Tibial artery (tissue), 4 donors: ENCODE data around the gene WNT11.

Experiments used
- DNase-seq, 2 donors: peaks; one replicate each; pipeline ENCODE4 v3.0.0-alpha.2; 2019
- H3K27ac ChIP-seq, 2 donors: fragments of 200-600 bp; sonication (generic) in 1 of 2; 1 replicate in 1 of 2; 2 replicates in 1 of 2; pipeline ENCODE4 v1.5.1; 2018 to 2019; ENCODE audit warnings: mild to moderate bottlenecking in 1 of 2
- H3K27me3 ChIP-seq, 2 donors: fragments of 200-600 bp; sonication (generic) in 1 of 2; one replicate each; pipeline versions ENCODE4 v1.5.1 to v1.6.0; 2016 to 2019
- H3K36me3 ChIP-seq, 3 donors: fragments of 200-600 bp; sonication (generic) in 2 of 3; one replicate each; pipeline ENCODE4 v1.5.1; 2016 to 2019; ENCODE audit warnings: mild to moderate bottlenecking in 2 of 3
- H3K4me1 ChIP-seq, 4 donors: fragments of 200-600 bp; sonication (generic) in 2 of 4; 1 replicate in 3 of 4; 2 replicates in 1 of 4; pipeline ENCODE4 v1.5.1; 2016 to 2019
- H3K4me3 ChIP-seq, 2 donors: fragments of 200-600 bp; sonication (generic) in 1 of 2; 1 replicate in 1 of 2; 2 replicates in 1 of 2; pipeline ENCODE4 v1.5.1; 2018 to 2019; ENCODE audit warnings: mild to moderate bottlenecking in 2 of 2
- H3K9me3 ChIP-seq, 3 donors: fragments of 200-600 bp; sonication (generic) in 1 of 3; one replicate each; pipeline ENCODE4 v1.5.1; 2016 to 2019
- CTCF ChIP-seq, 2 experiments: fragments of 200-600 bp in 1 of 2; fragments of 450-650 bp in 1 of 2; IDR thresholded peaks; one replicate each; pipeline ENCODE4 v1.5.1; 2017 to 2019; ENCODE audit warnings: antibody characterized with exemption in 2 of 2, mild to moderate bottlenecking in 1 of 2, moderate library complexity in 1 of 2
- intact Hi-C: fragments of 100-400 bp; cut with DNase I; formaldehyde crosslinking; loops from one replicate; pipeline ENCODE4 v1.15.0; 2023; ENCODE audit warnings: low total_unique reads

WNT11 gene

GRCh38 chr11:76208438-76209374 is 2.4 kb upstream of the WNT11 start:
- intact Hi-C loops = loop anchor here (2.0 kb wide), 2 partner anchors 26 to 110 kb away; no protein-coding TSS in a partner anchor
- H3K27ac ChIP-seq = peak overlapping the region; percentile 50 to 61
- peak overlapping the region; percentile 52 to 63 for H3K4me3 ChIP-seq
- peak; percentile 72 to 86 for DNase-seq
- TF ChIP-seq CTCF (IDR thresholded peaks at IDR 0.05) = peak; percentile 77 to 84
- H3K27me3 ChIP-seq = peaks cover 0 to 14% of the 10 kb centered on the region in 2 donors
- H3K9me3 ChIP-seq = no peaks in the 10 kb centered on the region
- H3K36me3 ChIP-seq = no peaks in the 10 kb centered on the region
- peaks cover 4 to 58% (median 48%) of the 10 kb centered on the region in 4 donors for H3K4me1 ChIP-seq

- intact Hi-C loops = loop anchor here (2.0 kb wide), 2 partner anchors 27 to 111 kb away; no protein-coding TSS in a partner anchor
- no peaks in the 10 kb centered on the region for H3K36me3 ChIP-seq
- TF ChIP-seq CTCF (IDR thresholded peaks at IDR 0.05) = peak; percentile 95 to 98
- peak overlapping the region; percentile 52 to 63 for H3K4me3 ChIP-seq
- no peaks in the 10 kb centered on the region for H3K9me3 ChIP-seq
- peak; percentile 76 to 83 for DNase-seq
- peaks cover 0 to 14% of the 10 kb centered on the region in 2 donors for H3K27me3 ChIP-seq
- peaks cover 4 to 58% (median 48%) of the 10 kb centered on the region in 4 donors for H3K4me1 ChIP-seq
- H3K27ac ChIP-seq = peak overlapping the region in 1 of 2 donors; percentile 50
Observed at GRCh38 chr11:76207642-76208401, 1.5 kb upstream of the WNT11 start.

GRCh38 chr11:76206077-76206326 is 300 bp downstream of the WNT11 start:
- peaks cover 4 to 53% (median 47%) of the 10 kb centered on the region in 4 donors for H3K4me1 ChIP-seq
- H3K36me3 ChIP-seq = no peaks in the 10 kb centered on the region
- H3K4me3 ChIP-seq = peak overlapping the region; percentile 52 to 63
- TF ChIP-seq CTCF (IDR thresholded peaks at IDR 0.05) = no peak
- DNase-seq = no peak
- no peaks in the 10 kb centered on the region for H3K9me3 ChIP-seq
- peaks cover 0 to 14% of the 10 kb centered on the region in 2 donors for H3K27me3 ChIP-seq
- intact Hi-C loops = no loop called here
- peak overlapping the region in 1 of 2 donors; percentile 19 for H3K27ac ChIP-seq

GRCh38 chr11:76205252-76206076 is 838 bp downstream of the WNT11 start:
- no peak for TF ChIP-seq CTCF (IDR thresholded peaks at IDR 0.05)

GRCh38 chr11:76203937-76204336 is 2.4 kb downstream of the WNT11 start:
- Histone ChIP-seq H3K27me3 (peaks cover 0 to 14% of the 10 kb centered on the region in 2 donors), H3K4me1 (peaks cover 0 to 33% (median 30%) of the 10 kb centered on the region in 4 donors), H3K9me3 (no peaks in the 10 kb centered on the region), H3K36me3 (no peaks in the 10 kb centered on the region), H3K27ac (no peak overlapping the region), H3K4me3 (no peak overlapping the region)
- DNase-seq = no peak
- TF ChIP-seq CTCF (IDR thresholded peaks at IDR 0.05) = no peak
- intact Hi-C loops = no loop called here

More at GRCh38 chr11:76205252-76206076, 838 bp downstream of the WNT11 start:
- Histone ChIP-seq H3K27ac (no peak overlapping the region), H3K36me3 (no peaks in the 10 kb centered on the region), H3K4me3 (peak overlapping the region; percentile 52 to 63), H3K27me3 (peaks cover 0 to 14% of the 10 kb centered on the region in 2 donors), H3K4me1 (peaks cover 4 to 48% (median 44%) of the 10 kb centered on the region in 4 donors), H3K9me3 (no peaks in the 10 kb centered on the region)
- no peak for DNase-seq
- intact Hi-C loops = no loop called here
